ENCODE results near the gene PALM.

- TF ChIP-seq CTCF (conservative IDR thresholded peaks at IDR 0.05) = no peak
- no peak for TF ChIP-seq ZFX (IDR thresholded peaks at IDR 0.05)
Observed at GRCh38 chr19:746956-747355, 38.2 kb downstream of the PALM start.

Data from C4-2B (cell line).